ENCODE results near the gene CYTH1. TPM values are rescaled to one million over a fixed set of nuclear protein-coding genes. Genes with fewer than 3 reads are reported as not detected.

CYTH1 gene
- total RNA-seq, 2 experiments from 2014 or later, result 145 to 149 TPM

DNA sequence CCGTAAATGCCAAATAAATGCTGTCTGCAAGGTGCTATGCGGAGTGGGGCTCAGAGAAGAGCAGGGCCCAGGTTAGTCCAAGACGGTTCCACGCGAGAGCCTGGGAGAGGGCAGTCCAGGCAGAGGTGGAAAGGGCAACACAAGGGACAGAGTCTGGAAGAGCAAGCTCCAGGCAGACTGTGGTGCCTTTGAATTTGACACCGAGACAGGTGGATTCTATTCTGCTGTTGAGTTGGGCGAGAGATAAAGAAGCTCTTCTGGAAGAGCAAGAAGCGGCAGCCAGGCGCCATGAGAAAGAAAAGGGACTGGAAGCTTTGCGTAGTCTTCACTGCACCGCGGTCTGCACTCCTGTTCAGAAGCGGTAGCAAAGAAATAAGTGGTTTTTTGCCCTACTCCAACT lies 55.6 kb downstream of the CYTH1 start:
- CTCF ChIA-PET, result interaction anchor here (1.1 to 2.3 kb wide), 4 partner anchors 11 to 22 kb away, joined by 4 to 11 read pairs (median 10); no protein-coding TSS in a partner anchor
- H3K27me3 Mint-ChIP-seq (ENCODE audit: low read depth), result no peaks in the 10 kb centered on the region
- intact Hi-C loops (cut with micrococcal nuclease), result loop anchor here (5.0 kb wide), 1 partner anchor 1599 kb away; no protein-coding TSS in a partner anchor
- DNase-seq, result no peak
- no peaks in the 10 kb centered on the region for H3K9me3 Mint-ChIP-seq
- H3K36me3 Mint-ChIP-seq (ENCODE audit: low read depth), result peaks cover 5% of the 10 kb centered on the region
- H3K4me1 Mint-ChIP-seq (ENCODE audit: low read depth), result peaks cover 93% of the 10 kb centered on the region
- H3K27ac Mint-ChIP-seq, result peak overlapping the region; percentile 92
- H3K4me3 Mint-ChIP-seq, result peak overlapping the region; percentile 64

DNA sequence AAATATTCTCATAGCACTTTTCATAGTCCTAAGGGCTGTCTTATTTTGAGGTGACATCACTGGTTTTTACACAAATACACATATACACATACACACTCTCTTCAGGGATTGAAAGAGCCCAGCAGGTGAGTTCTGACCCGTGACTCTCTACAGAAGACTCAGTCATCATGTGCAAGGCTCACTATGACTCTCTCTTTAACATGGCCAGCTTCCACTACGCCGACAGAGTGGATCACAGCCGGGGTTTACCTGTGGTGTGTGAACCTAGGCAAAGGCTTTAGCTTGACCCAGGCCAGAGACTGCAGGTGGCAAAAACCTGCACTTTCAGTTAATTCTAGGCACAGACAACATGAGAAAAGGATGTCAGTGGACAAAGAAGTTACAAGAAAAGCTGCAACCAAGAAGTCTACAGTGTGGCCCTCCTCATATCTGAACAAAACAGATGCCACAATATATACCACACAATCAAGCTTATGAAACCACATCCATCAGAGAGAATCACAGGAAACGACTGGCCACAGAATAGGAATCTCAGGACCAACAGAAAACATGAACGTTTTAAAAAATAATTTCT lies 56.5 kb downstream of the CYTH1 start:
- H3K27me3 Mint-ChIP-seq (ENCODE audit: low read depth), result no peaks in the 10 kb centered on the region
- peaks cover 93% of the 10 kb centered on the region for H3K4me1 Mint-ChIP-seq (ENCODE audit: low read depth)
- H3K9me3 Mint-ChIP-seq, result no peaks in the 10 kb centered on the region
- intact Hi-C loops (cut with micrococcal nuclease), result loop anchor here (1.0 to 5.0 kb wide), 4 partner anchors 11 to 1598 kb away; no protein-coding TSS in a partner anchor
- peak; percentile 72 for DNase-seq
- peak overlapping the region; percentile 64 for H3K4me3 Mint-ChIP-seq
- CTCF ChIA-PET, result interaction anchor here (0.8 to 2.3 kb wide), 6 partner anchors 9 to 23 kb away, joined by 3 to 11 read pairs (median 8); no protein-coding TSS in a partner anchor
- H3K36me3 Mint-ChIP-seq (ENCODE audit: low read depth), result peaks cover 5% of the 10 kb centered on the region
- peak overlapping the region; percentile 92 for H3K27ac Mint-ChIP-seq

DNA sequence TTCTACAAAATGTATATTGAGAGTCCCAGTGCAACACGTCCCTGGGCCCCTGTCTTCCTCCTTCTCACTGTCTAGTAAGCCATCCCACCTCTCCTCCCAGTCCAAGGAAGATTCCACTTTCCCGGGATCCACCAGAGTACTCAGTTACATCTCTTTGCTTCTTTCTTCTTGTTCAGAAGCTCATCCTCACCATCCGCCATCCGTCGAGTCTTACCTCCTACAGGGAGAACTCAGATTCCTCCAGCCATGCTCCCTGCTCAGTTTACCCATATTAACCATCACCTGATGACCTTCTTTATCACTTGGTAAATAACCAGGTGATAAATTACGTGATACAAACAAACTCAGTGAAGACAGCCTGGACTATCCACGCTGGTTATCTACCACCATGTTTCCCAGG lies 57.1 kb downstream of the CYTH1 start:
- H3K4me1 Mint-ChIP-seq (ENCODE audit: low read depth), result peaks cover 95% of the 10 kb centered on the region
- H3K27ac Mint-ChIP-seq, result peak overlapping the region; percentile 92
- no peak for DNase-seq
- intact Hi-C loops (cut with micrococcal nuclease), result loop anchor here (1.0 to 5.0 kb wide), 5 partner anchors 11 to 1598 kb away; partner anchors contain the start of gene USP36
- CTCF ChIA-PET, result interaction anchor here (1.0 to 2.3 kb wide), 4 partner anchors 10 to 23 kb away, joined by 7 to 11 read pairs (median 10); no protein-coding TSS in a partner anchor
- H3K36me3 Mint-ChIP-seq (ENCODE audit: low read depth), result peaks cover 5% of the 10 kb centered on the region
- H3K27me3 Mint-ChIP-seq (ENCODE audit: low read depth), result no peaks in the 10 kb centered on the region
- no peaks in the 10 kb centered on the region for H3K9me3 Mint-ChIP-seq
- H3K4me3 Mint-ChIP-seq, result no peak overlapping the region

DNA sequence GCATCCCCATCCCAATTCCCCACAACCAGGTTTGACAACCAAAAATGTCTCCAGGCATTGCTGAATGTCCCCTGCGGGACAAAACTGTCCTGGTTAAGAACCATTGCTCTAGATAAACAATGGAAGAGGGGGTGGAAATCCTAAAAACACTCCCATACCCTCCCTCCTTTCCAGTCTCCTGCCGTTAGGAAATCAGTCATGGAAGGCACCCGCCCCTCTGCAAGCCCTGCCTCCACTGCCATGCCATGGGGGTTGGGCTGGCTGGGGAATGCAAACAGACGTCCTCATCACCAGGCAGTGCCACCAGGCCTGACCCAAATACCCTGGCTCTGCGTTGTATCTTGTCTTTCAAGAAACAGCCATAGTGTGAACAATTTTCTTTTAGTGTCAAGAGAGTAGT lies 57.5 kb downstream of the CYTH1 start:
- H3K9me3 Mint-ChIP-seq, result no peaks in the 10 kb centered on the region
- peaks cover 5% of the 10 kb centered on the region for H3K36me3 Mint-ChIP-seq (ENCODE audit: low read depth)
- no peaks in the 10 kb centered on the region for H3K27me3 Mint-ChIP-seq (ENCODE audit: low read depth)
- H3K27ac Mint-ChIP-seq, result peak overlapping the region; percentile 92
- H3K4me3 Mint-ChIP-seq, result no peak overlapping the region
- intact Hi-C loops (cut with micrococcal nuclease), result loop anchor here (2.0 to 5.0 kb wide), 2 partner anchors 54 to 118 kb away; partner anchors contain the start of gene USP36
- peaks cover 95% of the 10 kb centered on the region for H3K4me1 Mint-ChIP-seq (ENCODE audit: low read depth)
- CTCF ChIA-PET, result interaction anchor here (2.3 to 3.2 kb wide), 3 partner anchors 16 to 18 kb away, joined by 11 to 14 read pairs (median 11); no protein-coding TSS in a partner anchor
- DNase-seq, result no peak

- Mint-ChIP-seq H3K4me3 (no peak overlapping the region), H3K36me3 (ENCODE audit: low read depth) (peaks cover 5% of the 10 kb centered on the region), H3K27ac (peak overlapping the region; percentile 92), H3K4me1 (ENCODE audit: low read depth) (peaks cover 95% of the 10 kb centered on the region), H3K9me3 (no peaks in the 10 kb centered on the region), H3K27me3 (ENCODE audit: low read depth) (no peaks in the 10 kb centered on the region)
- no peak for DNase-seq
- intact Hi-C loops (cut with micrococcal nuclease), result loop anchor here (2.0 to 5.0 kb wide), 2 partner anchors 55 to 118 kb away; partner anchors contain the start of gene USP36
- CTCF ChIA-PET, result interaction anchor here (3.2 kb wide), 1 partner anchor 18 kb away, joined by 14 read pairs; no protein-coding TSS in a partner anchor
Measured at GRCh38 chr17:78723957-78724356, 58.1 kb downstream of the CYTH1 start.

- peaks cover 97% of the 10 kb centered on the region for H3K4me1 Mint-ChIP-seq (ENCODE audit: low read depth)
- intact Hi-C loops (cut with micrococcal nuclease), result loop anchor here (5.0 kb wide), 1 partner anchor 119 kb away; the partner anchor contains the start of gene USP36
- CTCF ChIA-PET, result interaction anchor here (0.7 to 3.2 kb wide), 5 partner anchors 12 to 226 kb away, joined by 3 to 14 read pairs (median 5); no protein-coding TSS in a partner anchor
Measured at GRCh38 chr17:78723001-78723796, 58.9 kb downstream of the CYTH1 start.

GRCh38 chr17:78722246-78722761 lies 59.8 kb downstream of the CYTH1 start:
- intact Hi-C loops (cut with micrococcal nuclease), result loop anchor here (5.0 kb wide), 1 partner anchor 120 kb away; the partner anchor contains the start of gene USP36
- Mint-ChIP-seq H3K27ac (peak overlapping the region; percentile 81), H3K4me1 (ENCODE audit: low read depth) (peaks cover 97% of the 10 kb centered on the region), H3K27me3 (ENCODE audit: low read depth) (no peaks in the 10 kb centered on the region), H3K9me3 (no peaks in the 10 kb centered on the region), H3K36me3 (ENCODE audit: low read depth) (peaks cover 5% of the 10 kb centered on the region), H3K4me3 (no peak overlapping the region)
- DNase-seq, result peak; percentile 56
- CTCF ChIA-PET, result interaction anchor here (0.8 to 3.2 kb wide), 6 partner anchors 13 to 225 kb away, joined by 3 to 14 read pairs (median 5); no protein-coding TSS in a partner anchor

More at GRCh38 chr17:78723001-78723796, 58.9 kb downstream of the CYTH1 start:
- DNase-seq, result no peak
- Mint-ChIP-seq H3K27me3 (ENCODE audit: low read depth) (no peaks in the 10 kb centered on the region), H3K4me3 (no peak overlapping the region), H3K9me3 (no peaks in the 10 kb centered on the region), H3K36me3 (ENCODE audit: low read depth) (peaks cover 5% of the 10 kb centered on the region), H3K27ac (peak overlapping the region; percentile 92)

- peak overlapping the region; percentile 90 for H3K27ac Mint-ChIP-seq
- peak overlapping the region; percentile 51 for H3K4me3 Mint-ChIP-seq
- DNase-seq, result peak; percentile 54
- peaks cover 96% of the 10 kb centered on the region for H3K4me1 Mint-ChIP-seq (ENCODE audit: low read depth)
- intact Hi-C loops (cut with micrococcal nuclease), result loop anchor here (1.0 to 5.0 kb wide), 4 partner anchors 8 to 123 kb away; partner anchors contain the start of gene USP36
- H3K9me3 Mint-ChIP-seq, result no peaks in the 10 kb centered on the region
- no peaks in the 10 kb centered on the region for H3K27me3 Mint-ChIP-seq (ENCODE audit: low read depth)
- CTCF ChIA-PET, result interaction anchor here (1.0 to 2.7 kb wide), 3 partner anchors 11 to 16 kb away, joined by 3 to 18 read pairs (median 3); no protein-coding TSS in a partner anchor
- H3K36me3 Mint-ChIP-seq (ENCODE audit: low read depth), result no peaks in the 10 kb centered on the region
Measured at GRCh38 chr17:78719630-78720298, 62.3 kb downstream of the CYTH1 start.

- Mint-ChIP-seq H3K4me1 (ENCODE audit: low read depth) (peaks cover 94% of the 10 kb centered on the region), H3K27ac (peak overlapping the region; percentile 90), H3K36me3 (ENCODE audit: low read depth) (no peaks in the 10 kb centered on the region), H3K27me3 (ENCODE audit: low read depth) (no peaks in the 10 kb centered on the region), H3K4me3 (no peak overlapping the region), H3K9me3 (no peaks in the 10 kb centered on the region)
- intact Hi-C loops (cut with micrococcal nuclease), result loop anchor here (1.0 kb wide), 2 partner anchors 9 to 30 kb away; no protein-coding TSS in a partner anchor
- no peak for DNase-seq
- CTCF ChIA-PET, result interaction anchor here (1.0 to 2.7 kb wide), 4 partner anchors 10 to 81 kb away, joined by 3 to 18 read pairs (median 5); no protein-coding TSS in a partner anchor
Measured at GRCh38 chr17:78718575-78719208, 63.4 kb downstream of the CYTH1 start.

GRCh38 chr17:78717431-78717980 lies 64.6 kb downstream of the CYTH1 start:
- intact Hi-C loops (cut with micrococcal nuclease), result no loop called here
- H3K27me3 Mint-ChIP-seq (ENCODE audit: low read depth), result no peaks in the 10 kb centered on the region
- no peak for DNase-seq
- no peaks in the 10 kb centered on the region for H3K9me3 Mint-ChIP-seq
- peak overlapping the region; percentile 59 for H3K4me3 Mint-ChIP-seq
- peak overlapping the region; percentile 90 for H3K27ac Mint-ChIP-seq
- CTCF ChIA-PET, result interaction anchor here (1.1 to 2.7 kb wide), 5 partner anchors 9 to 82 kb away, joined by 3 to 18 read pairs (median 5); no protein-coding TSS in a partner anchor
- H3K36me3 Mint-ChIP-seq (ENCODE audit: low read depth), result no peaks in the 10 kb centered on the region
- peaks cover 91% of the 10 kb centered on the region for H3K4me1 Mint-ChIP-seq (ENCODE audit: low read depth)

All from activated naive CD4-positive, alpha-beta T cell treated with anti-CD3 and anti-CD28 coated beads for 36 hours (primary cell).